ENCODE data around the gene ZNF221.

Gene ZNF221

DNA sequence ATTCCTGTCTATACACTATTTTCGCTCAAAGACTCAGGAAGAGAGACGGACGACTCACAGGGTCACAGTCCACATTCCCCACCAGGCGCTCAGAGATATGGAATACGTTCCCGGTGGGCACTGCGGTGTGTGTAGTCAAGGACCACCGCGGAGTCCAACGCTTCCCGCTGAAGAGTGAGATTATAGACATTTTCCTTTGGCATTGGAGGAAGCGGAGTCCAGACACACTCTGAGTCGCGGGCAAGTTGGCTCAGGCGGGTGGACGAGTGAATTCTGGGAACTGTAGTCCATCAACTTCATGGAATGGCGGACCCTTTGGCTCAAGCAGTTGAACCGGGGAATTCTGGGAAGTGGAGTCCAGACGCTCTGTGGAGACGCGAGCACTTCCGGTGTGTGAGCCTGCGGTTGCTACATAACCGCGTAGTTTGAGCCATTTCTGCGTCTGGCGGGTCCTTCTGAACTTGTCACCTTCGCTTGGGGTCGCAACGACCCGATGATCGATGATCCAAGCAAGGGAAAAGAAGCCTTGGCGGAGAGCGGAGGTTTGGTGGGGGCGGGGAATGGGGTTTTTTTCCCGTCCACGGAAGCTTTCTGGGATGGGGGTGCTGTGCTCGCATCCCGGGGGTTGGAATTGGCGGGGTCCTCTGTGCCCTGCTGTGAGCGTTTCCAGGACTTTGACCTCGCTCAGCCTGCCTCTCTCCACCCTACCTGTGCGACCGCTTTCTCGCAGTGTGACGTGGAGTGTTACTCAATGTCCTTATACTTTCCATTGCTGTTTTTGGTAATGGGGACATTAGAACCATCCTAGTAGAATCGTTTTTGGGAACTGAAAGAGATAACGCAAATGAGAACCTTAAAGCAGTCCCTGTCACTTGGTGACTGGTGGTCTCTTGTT, 51.8 kb downstream of the ZNF221 start, which contains the start of gene ZNF230:
ZNF230 (plus strand) TSS at position 392 of the 895 bp plus-strand sequence. CDS start 4,122 bp downstream, outside the sequence.
- Histone ChIP-seq H3K4me2 (ENCODE audit: low read depth, low read length, poor library complexity, severe bottlenecking) (peak within 1 kb of the TSS; percentile 55), H3K36me3 (ENCODE audit: low read length) (0 out of 2 replicates have a peak, but pooled peaks cover 2% of the 10 kb centered on the region), H3K9me2 (replicated peaks; ENCODE audit: insufficient read depth, low read length) (no peaks in the 10 kb centered on the region), H3K9ac (ENCODE audit: low read length) (peak within 1 kb of the TSS; percentile 59), H3K4me3 (ENCODE audit: insufficient read depth, low read length, poor library complexity, severe bottlenecking) (peak within 1 kb of the TSS; percentile 80), H3K79me2 (ENCODE audit: insufficient read depth, low read length) (peaks cover 4% of the 10 kb centered on the region; the same call in 1 of the 2 replicates), H4K20me1 (ENCODE audit: low read depth, low read length) (no peaks in the 10 kb centered on the region), H3K27ac (ENCODE audit: low read depth, low read length) (0 out of 2 replicates have a peak within 1 kb of the TSS, but pooled peaks have one; percentile 5), H3F3A (ENCODE audit: insufficient read depth) (no peaks in the 10 kb centered on the region), H2AFZ (ENCODE audit: low read depth, low read length, severe bottlenecking) (peak within 1 kb of the TSS; percentile 82), H3K9me3 (ENCODE audit: insufficient read depth, low read length) (no peaks in the 10 kb centered on the region), H3K27me3 (ENCODE audit: low read length) (no peaks in the 10 kb centered on the region)
- TF ChIP-seq EZH2phosphoT487 (conservative IDR thresholded peaks at IDR 0.05; ENCODE audit: low read length) (no peak), CTCF (IDR thresholded peaks at IDR 0.05; ENCODE audit: insufficient read depth, low read length, poor library complexity, severe bottlenecking) (no peak)

- Histone ChIP-seq H3K27me3 (ENCODE audit: low read length) (no peaks in the 10 kb centered on the region), H3K4me2 (ENCODE audit: low read depth, low read length, poor library complexity, severe bottlenecking) (peak overlapping the region; percentile 55), H2AFZ (ENCODE audit: low read depth, low read length, severe bottlenecking) (peak overlapping the region; percentile 82), H4K20me1 (ENCODE audit: low read depth, low read length) (no peaks in the 10 kb centered on the region), H3K4me3 (ENCODE audit: insufficient read depth, low read length, poor library complexity, severe bottlenecking) (peak overlapping the region; percentile 80), H3F3A (ENCODE audit: insufficient read depth) (no peaks in the 10 kb centered on the region), H3K9me3 (ENCODE audit: insufficient read depth, low read length) (no peaks in the 10 kb centered on the region; the same call in 1 of the 2 replicates), H3K36me3 (ENCODE audit: low read length) (peaks cover 9% of the 10 kb centered on the region), H3K79me2 (ENCODE audit: insufficient read depth, low read length) (peaks cover 4% of the 10 kb centered on the region; the same call in 1 of the 2 replicates), H3K27ac (ENCODE audit: low read depth, low read length) (no peak overlapping the region), H3K9me2 (replicated peaks; ENCODE audit: insufficient read depth, low read length) (no peaks in the 10 kb centered on the region), H3K9ac (ENCODE audit: low read length) (peak overlapping the region; percentile 59)
- TF ChIP-seq CTCF (IDR thresholded peaks at IDR 0.05; ENCODE audit: insufficient read depth, low read length, poor library complexity, severe bottlenecking) (peak; percentile 12), EZH2phosphoT487 (conservative IDR thresholded peaks at IDR 0.05; ENCODE audit: low read length) (no peak)
Observed at GRCh38 chr19:44003461-44004009, 52.5 kb downstream of the ZNF221 start.

GRCh38 chr19:44005973-44006372, 54.9 kb downstream of the ZNF221 start:
- H3K4me3 ChIP-seq (ENCODE audit: insufficient read depth, low read length, poor library complexity, severe bottlenecking): no peak overlapping the region
- H3K36me3 ChIP-seq (ENCODE audit: low read length): peaks cover 33% of the 10 kb centered on the region
- no peak overlapping the region for H3K4me2 ChIP-seq (ENCODE audit: low read depth, low read length, poor library complexity, severe bottlenecking)
- H3K9ac ChIP-seq (ENCODE audit: low read length): no peak overlapping the region
- no peaks in the 10 kb centered on the region for H3F3A ChIP-seq (ENCODE audit: insufficient read depth)
- H3K79me2 ChIP-seq (ENCODE audit: insufficient read depth, low read length): peaks cover 4% of the 10 kb centered on the region; the same call in 1 of the 2 replicates
- H3K9me2 ChIP-seq (replicated peaks; ENCODE audit: insufficient read depth, low read length): no peaks in the 10 kb centered on the region
- no peaks in the 10 kb centered on the region for H3K27me3 ChIP-seq (ENCODE audit: low read length)
- no peaks in the 10 kb centered on the region for H4K20me1 ChIP-seq (ENCODE audit: low read depth, low read length)
- no peak overlapping the region for H2AFZ ChIP-seq (ENCODE audit: low read depth, low read length, severe bottlenecking)
- TF ChIP-seq EZH2phosphoT487 (conservative IDR thresholded peaks at IDR 0.05; ENCODE audit: low read length) (no peak), CTCF (IDR thresholded peaks at IDR 0.05; ENCODE audit: insufficient read depth, low read length, poor library complexity, severe bottlenecking) (no peak)
- H3K9me3 ChIP-seq (ENCODE audit: insufficient read depth, low read length): peaks cover 10% of the 10 kb centered on the region; the same call in 1 of the 2 replicates
- no peak overlapping the region for H3K27ac ChIP-seq (ENCODE audit: low read depth, low read length)

All from SU-DHL-6 (cell line).